Endodermal cell (in vitro differentiated cells): ENCODE results near the gene SLC2A8. TPM values are rescaled to one million over a fixed set of nuclear protein-coding genes. Genes with fewer than 3 reads are reported as not detected.

ENCODE experiments used
- DNase-seq: peaks from one replicate; pipeline ENCODE4 v3.0.0-alpha.2; 2017
- H3K27ac ChIP-seq: 2 replicates; pipeline ENCODE4 v1.5.1; 2013; ENCODE audit warnings: mild to moderate bottlenecking, low read depth, low read length, moderate library complexity
- H3K27me3 ChIP-seq: 2 replicates; pipeline ENCODE4 v1.6.1; 2013; ENCODE audit warnings: mild to moderate bottlenecking, low read length, moderate library complexity; ENCODE audit not compliant: insufficient read depth, control insufficient read depth, poor library complexity, severe bottlenecking
- H3K36me3 ChIP-seq: 2 replicates; pipeline ENCODE4 v1.7.0; 2013; ENCODE audit warnings: mild to moderate bottlenecking, low read length, moderate library complexity; ENCODE audit not compliant: control insufficient read depth, insufficient read depth
- H3K4me1 ChIP-seq: one replicate; pipeline ENCODE4 v1.7.0; 2013; ENCODE audit warnings: low read length; ENCODE audit not compliant: control insufficient read depth, insufficient read depth
- H3K4me3 ChIP-seq: 2 replicates; pipeline ENCODE4 v1.5.1; 2013; ENCODE audit warnings: mild to moderate bottlenecking, low read length, moderate library complexity
- H3K9ac ChIP-seq: 2 replicates; pipeline ENCODE4 v1.6.1; 2013; ENCODE audit warnings: mild to moderate bottlenecking, low read length, moderate library complexity; ENCODE audit not compliant: poor library complexity, severe bottlenecking; ENCODE audit errors: extremely low read depth
- H3K9me3 ChIP-seq: 2 replicates; pipeline ENCODE4 v1.6.1; 2013; ENCODE audit warnings: mild to moderate bottlenecking, low read length, moderate library complexity; ENCODE audit not compliant: control insufficient read depth
- H3K27ac Mint-ChIP-seq: 2 replicates; pipeline ENCODE4 v1.8.0; 2020; ENCODE audit warnings: mixed read lengths
- H3K27me3 Mint-ChIP-seq: 2 replicates; pipeline ENCODE4 v1.8.0; 2021; ENCODE audit warnings: mild to moderate bottlenecking, mixed read lengths; ENCODE audit not compliant: insufficient read depth
- H3K36me3 Mint-ChIP-seq: 2 replicates; pipeline ENCODE4 v1.8.0; 2020; ENCODE audit warnings: low read depth, mixed read lengths
- H3K4me1 Mint-ChIP-seq: 2 replicates; pipeline ENCODE4 v1.8.0; 2020; ENCODE audit warnings: mixed read lengths
- H3K4me3 Mint-ChIP-seq: 2 replicates; pipeline ENCODE4 v1.8.0; 2020; ENCODE audit warnings: mild to moderate bottlenecking, moderate library complexity, mixed read lengths
- H3K9me3 Mint-ChIP-seq: 2 replicates; pipeline ENCODE4 v1.8.0; 2020; ENCODE audit warnings: mild to moderate bottlenecking, mixed read lengths
- CTCF ChIP-seq: fragments of 200-600 bp; sonication (generic); conservative IDR thresholded peaks from 2 replicates; pipeline ENCODE4 v1.5.0; 2021; ENCODE audit warnings: antibody characterized with exemption, mild to moderate bottlenecking
- WGBS, 2 experiments: methylation state at CpG; one replicate each; pipeline versions ENCODE4 v1.1.5 to v1.1.7; 2013; ENCODE audit warnings: missing lambda C conversion rate in 2 of 2, mixed read lengths in 1 of 2; ENCODE audit not compliant: insufficient coverage in 1 of 2, insufficient read length in 1 of 2; 5-methylcytosine and 5-hydroxymethylcytosine counted together
- total RNA-seq, 2 donors: library from RNA; stranded (reverse); fragmentation: NEBNext Ultra II Directional in 1 of 2; extraction: Animal tissue kit (Norgen Biotek cat#: 25700) in 1 of 2; gene quantifications; 2 replicates in 1 of 2; 3 replicates in 1 of 2; pipeline ENCODE4 v1.2.1, GENCODE V29; 2021

Gene SLC2A8
- total RNA-seq, 2 donors from 2014 or later, result 33.6 to 40.3 TPM

- H3K9me3 ChIP-seq, result no peaks in the 10 kb centered on the region
- Mint-ChIP-seq H3K36me3 (peaks cover 59% of the 10 kb centered on the region), H3K27me3 (no peaks in the 10 kb centered on the region), H3K4me1 (peaks cover 25% of the 10 kb centered on the region), H3K4me3 (peak overlapping the region; percentile 93), H3K9me3 (peaks cover 6% of the 10 kb centered on the region), H3K27ac (peak overlapping the region; percentile 97)
- H3K27me3 ChIP-seq, result no peaks in the 10 kb centered on the region
- H3K36me3 ChIP-seq, result peaks cover 57% of the 10 kb centered on the region
- 2% methylated on average over 10 to 14 of the region's 14 CpGs for WGBS, 2 experiments
- peak overlapping the region; percentile 97 for H3K4me3 ChIP-seq
- H3K4me1 ChIP-seq, result no peaks in the 10 kb centered on the region
- peak overlapping the region; percentile 89 for H3K27ac ChIP-seq
- peak overlapping the region; percentile 99 for H3K9ac ChIP-seq
- peak; percentile 55 for DNase-seq
- TF ChIP-seq CTCF, result no peak
Measured at GRCh38 chr9:127450243-127450760, 53.3 kb downstream of the SLC2A8 start.

- DNase-seq, result peak; percentile 99
- peak within 1 kb of the TSS; percentile 89 for H3K27ac ChIP-seq
- Mint-ChIP-seq H3K4me3 (peak within 1 kb of the TSS; percentile 93), H3K27ac (peak within 1 kb of the TSS; percentile 97), H3K27me3 (no peaks in the 10 kb centered on the region), H3K4me1 (peaks cover 25% of the 10 kb centered on the region), H3K36me3 (peaks cover 58% of the 10 kb centered on the region), H3K9me3 (no peaks in the 10 kb centered on the region)
- H3K9ac ChIP-seq, result peak within 1 kb of the TSS; percentile 99
- no peaks in the 10 kb centered on the region for H3K9me3 ChIP-seq
- H3K27me3 ChIP-seq, result no peaks in the 10 kb centered on the region
- 0% methylated on average over 45 to 71 of the region's 71 CpGs for WGBS, 2 experiments
- no peak for TF ChIP-seq CTCF
- H3K4me3 ChIP-seq, result peak within 1 kb of the TSS; percentile 97
- peaks cover 63% of the 10 kb centered on the region for H3K36me3 ChIP-seq
- H3K4me1 ChIP-seq, result no peaks in the 10 kb centered on the region
Measured at GRCh38 chr9:127450830-127451607, 54.0 kb downstream of the SLC2A8 start, which contains the start of the genes LRSAM1 and RPL12. Gene LRSAM1 (plus strand): TSS chr9:127451510. CDS start chr9:127454528, 3,018 bp downstream. Gene RPL12 (minus strand): TSS chr9:127451406. CDS start chr9:127451317, 89 bp downstream.

GRCh38 chr9:127451608-127451857 lies 54.6 kb downstream of the SLC2A8 start:
- peaks cover 58% of the 10 kb centered on the region for H3K36me3 ChIP-seq
- H3K4me3 ChIP-seq, result peak overlapping the region; percentile 97
- H3K4me3 Mint-ChIP-seq, result peak overlapping the region; percentile 93
- TF ChIP-seq CTCF, result no peak
- no peaks in the 10 kb centered on the region for H3K27me3 Mint-ChIP-seq
- H3K36me3 Mint-ChIP-seq, result peaks cover 53% of the 10 kb centered on the region
- peak overlapping the region; percentile 99 for H3K9ac ChIP-seq
- no peak for DNase-seq
- peaks cover 25% of the 10 kb centered on the region for H3K4me1 Mint-ChIP-seq
- H3K27me3 ChIP-seq, result no peaks in the 10 kb centered on the region
- peak overlapping the region; percentile 97 for H3K27ac Mint-ChIP-seq
- H3K9me3 Mint-ChIP-seq, result no peaks in the 10 kb centered on the region
- H3K27ac ChIP-seq, result no peak overlapping the region
- no peaks in the 10 kb centered on the region for H3K9me3 ChIP-seq
- H3K4me1 ChIP-seq, result no peaks in the 10 kb centered on the region
- WGBS, 2 experiments, result 0% methylated on average over 9 to 14 of the region's 14 CpGs
